ENCODE data around the gene RBM27. TPM values are rescaled to one million over a fixed set of nuclear protein-coding genes. Genes with fewer than 3 reads are reported as not detected.

Gene RBM27
- total RNA-seq (2014; rRNA removed; shearing (Covaris generic)), result 16.4 TPM in 2 replicates

GRCh38 chr5:146203011-146203871 is at the start of gene RBM27:
TSS of gene RBM27 (plus strand) at chr5:146203605. CDS start at chr5:146203766, 161 bp downstream.

Small RNA genes within 50 kb of the gene (small RNA-seq; reads per million reads assigned to genes)
- gene RNU7-180P, result not detected

Other genes starting within 250 kb of the RBM27 start
- 0.19 and 0.34 TPM in 2 replicates for gene PLAC8L1, start 98.0 kb upstream of the RBM27 start, total RNA-seq (2014; rRNA removed; shearing (Covaris generic))
- gene LARS1, start 21.0 kb upstream of the RBM27 start, total RNA-seq (2014; rRNA removed; shearing (Covaris generic)), result 187 and 217 TPM in 2 replicates
- 0.57 TPM in 1 of 2 replicates, not detected in the other for gene POU4F3, start 135.2 kb downstream of the RBM27 start, total RNA-seq (2014; rRNA removed; shearing (Covaris generic))
- 71.3 and 79.2 TPM in 2 replicates for gene TCERG1, start 243.7 kb downstream of the RBM27 start, total RNA-seq (2014; rRNA removed; shearing (Covaris generic))

Data from A375 (cell line).